Measurements from ENCODE around the gene URB1.

The URB1 gene

DNA sequence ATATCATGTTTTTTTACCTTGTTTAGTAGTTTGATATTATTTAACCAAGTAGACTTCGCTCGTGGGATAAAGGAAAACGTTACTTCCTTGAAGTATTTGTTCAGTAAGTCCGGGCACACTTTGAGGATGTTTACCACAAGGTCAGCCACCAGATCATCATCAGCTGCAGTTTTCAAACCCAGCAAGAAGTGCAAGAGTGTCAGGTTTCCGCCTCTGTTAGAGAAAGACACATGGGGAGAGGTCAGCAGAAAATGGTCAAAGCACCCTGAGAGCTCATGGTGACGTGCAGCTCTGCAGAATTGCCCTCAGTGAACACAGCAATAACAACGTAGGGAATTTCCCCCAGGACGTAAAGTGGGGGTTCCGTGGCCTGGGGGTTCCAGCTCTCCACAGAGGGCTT is 24.4 kb downstream of the URB1 start:
- H3K27ac Mint-ChIP-seq = no peak overlapping the region
- no peaks in the 10 kb centered on the region for H3K9me3 Mint-ChIP-seq (ENCODE audit: low read depth)
- no peak overlapping the region for H3K4me3 Mint-ChIP-seq
- peaks cover 4% of the 10 kb centered on the region for H3K4me1 Mint-ChIP-seq (ENCODE audit: low read depth)
- no peaks in the 10 kb centered on the region for H3K27me3 Mint-ChIP-seq
- peaks cover 13% of the 10 kb centered on the region for H3K36me3 Mint-ChIP-seq

DNA sequence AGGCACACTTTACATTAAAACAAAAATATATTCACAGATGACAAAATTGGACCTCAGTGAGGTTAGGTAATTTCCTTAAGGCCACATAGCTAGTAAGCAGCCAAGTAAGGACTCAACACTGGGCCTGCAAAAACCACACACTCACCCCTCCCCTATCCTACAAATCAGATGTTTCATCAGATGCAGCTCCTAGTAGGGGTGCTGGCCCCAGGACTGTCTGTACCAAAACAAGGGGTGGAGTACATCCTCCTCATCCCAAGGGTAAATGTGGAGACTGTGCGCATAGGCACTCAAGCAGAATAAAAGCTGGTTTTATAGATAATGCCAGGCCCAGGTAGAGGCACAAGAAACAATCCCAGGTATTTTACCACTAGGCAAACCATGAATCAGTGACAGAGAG is 25.7 kb downstream of the URB1 start:
- H3K4me3 Mint-ChIP-seq = no peak overlapping the region
- H3K9me3 Mint-ChIP-seq (ENCODE audit: low read depth) = no peaks in the 10 kb centered on the region
- H3K36me3 Mint-ChIP-seq = peaks cover 11% of the 10 kb centered on the region
- no peak overlapping the region for H3K27ac Mint-ChIP-seq
- H3K27me3 Mint-ChIP-seq = no peaks in the 10 kb centered on the region
- H3K4me1 Mint-ChIP-seq (ENCODE audit: low read depth) = peaks cover 3% of the 10 kb centered on the region

GRCh38 chr21:32366191-32366590 is 26.6 kb downstream of the URB1 start:
- Mint-ChIP-seq H3K4me1 (ENCODE audit: low read depth) (no peaks in the 10 kb centered on the region), H3K36me3 (peaks cover 11% of the 10 kb centered on the region), H3K4me3 (no peak overlapping the region), H3K27me3 (no peaks in the 10 kb centered on the region), H3K27ac (no peak overlapping the region), H3K9me3 (ENCODE audit: low read depth) (no peaks in the 10 kb centered on the region)

- no peaks in the 10 kb centered on the region for H3K4me1 Mint-ChIP-seq (ENCODE audit: low read depth)
- H3K36me3 Mint-ChIP-seq = peaks cover 15% of the 10 kb centered on the region
- no peaks in the 10 kb centered on the region for H3K27me3 Mint-ChIP-seq
- no peak overlapping the region for H3K4me3 Mint-ChIP-seq
- no peak overlapping the region for H3K27ac Mint-ChIP-seq
- H3K9me3 Mint-ChIP-seq (ENCODE audit: low read depth) = no peaks in the 10 kb centered on the region
Measured at GRCh38 chr21:32364796-32365195, 28.0 kb downstream of the URB1 start.

DNA sequence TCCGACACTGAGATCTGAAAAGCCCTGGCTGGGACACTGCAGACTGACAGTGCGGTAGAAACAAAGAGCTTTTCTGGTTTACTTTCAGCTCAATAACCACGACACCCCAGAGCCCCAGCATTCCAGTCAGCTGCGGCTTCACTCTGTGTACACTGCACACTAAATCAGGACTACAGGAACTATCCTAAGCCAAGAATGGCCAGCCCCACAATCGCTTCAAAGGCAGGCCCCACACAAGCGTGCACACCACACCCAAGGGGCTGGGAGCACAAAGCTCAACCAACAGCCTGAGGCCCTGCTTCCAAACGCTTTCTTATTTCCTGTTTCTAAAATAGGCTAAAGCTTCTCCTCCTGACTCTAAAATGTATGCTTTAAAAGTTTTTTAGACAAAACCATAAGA is 28.4 kb downstream of the URB1 start:
- H3K9me3 Mint-ChIP-seq (ENCODE audit: low read depth) = no peaks in the 10 kb centered on the region
- H3K36me3 Mint-ChIP-seq = peaks cover 15% of the 10 kb centered on the region
- no peaks in the 10 kb centered on the region for H3K4me1 Mint-ChIP-seq (ENCODE audit: low read depth)
- H3K4me3 Mint-ChIP-seq = no peak overlapping the region
- H3K27ac Mint-ChIP-seq = no peak overlapping the region
- H3K27me3 Mint-ChIP-seq = no peaks in the 10 kb centered on the region

DNA sequence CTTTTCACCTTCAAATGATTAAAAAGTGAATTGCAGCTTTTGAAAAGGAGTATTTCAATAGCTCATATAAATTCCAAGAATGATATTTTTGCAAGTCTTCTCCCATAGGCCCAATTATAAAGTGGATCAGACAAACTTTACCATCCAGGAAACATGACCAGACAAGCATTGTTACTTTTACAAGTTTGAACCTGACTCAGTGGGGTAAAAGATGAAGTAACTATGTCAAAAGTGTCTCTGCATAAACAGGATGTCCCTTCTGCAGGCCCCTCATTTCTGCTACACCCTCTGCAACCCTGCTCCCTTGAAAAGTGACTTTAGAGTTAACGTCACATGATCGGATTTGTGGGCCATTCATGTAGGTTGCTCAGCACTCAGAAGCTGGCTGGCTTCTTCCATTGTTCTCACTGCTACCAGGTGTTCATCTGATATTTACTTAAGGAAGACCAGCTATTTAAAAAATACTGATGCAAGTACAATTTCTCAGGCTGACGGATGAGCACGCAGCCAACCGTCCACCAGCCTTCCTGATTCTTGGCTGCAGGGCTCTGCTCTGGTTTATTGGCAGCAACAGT is 32.3 kb downstream of the URB1 start:
- Mint-ChIP-seq H3K27me3 (no peaks in the 10 kb centered on the region), H3K4me1 (ENCODE audit: low read depth) (no peaks in the 10 kb centered on the region), H3K4me3 (no peak overlapping the region), H3K27ac (no peak overlapping the region), H3K9me3 (ENCODE audit: low read depth) (no peaks in the 10 kb centered on the region), H3K36me3 (peaks cover 15% of the 10 kb centered on the region)

DNA sequence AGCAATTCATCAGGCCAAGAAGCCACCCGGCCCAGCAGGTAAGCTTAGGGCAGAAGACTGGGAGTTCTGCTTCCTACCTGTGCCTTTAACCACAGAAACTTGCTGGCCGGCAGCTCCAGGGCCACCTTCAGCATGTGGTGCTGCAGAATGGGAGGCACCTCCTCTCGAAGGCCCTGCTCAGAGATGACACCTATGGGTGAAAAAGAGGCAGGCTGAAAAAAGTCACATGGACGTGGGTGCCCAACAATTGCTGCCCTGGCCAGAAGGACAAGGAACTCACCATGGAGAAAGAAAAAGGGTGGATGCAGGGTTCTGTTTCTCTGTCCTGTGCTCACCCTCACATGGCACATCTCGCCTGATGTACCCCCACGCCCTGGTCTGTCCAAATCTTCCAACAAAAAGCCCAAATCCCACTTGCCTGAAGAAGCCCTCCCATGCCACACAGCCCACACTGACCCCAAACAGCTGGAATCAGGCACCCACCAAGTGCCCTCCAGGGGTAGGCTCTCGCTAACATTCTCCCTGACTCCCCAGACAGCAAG is 33.0 kb downstream of the URB1 start:
- H3K4me1 Mint-ChIP-seq (ENCODE audit: low read depth) = no peaks in the 10 kb centered on the region
- H3K4me3 Mint-ChIP-seq = no peak overlapping the region
- H3K27me3 Mint-ChIP-seq = no peaks in the 10 kb centered on the region
- H3K9me3 Mint-ChIP-seq (ENCODE audit: low read depth) = no peaks in the 10 kb centered on the region
- no peak overlapping the region for H3K27ac Mint-ChIP-seq
- H3K36me3 Mint-ChIP-seq = peaks cover 14% of the 10 kb centered on the region

DNA sequence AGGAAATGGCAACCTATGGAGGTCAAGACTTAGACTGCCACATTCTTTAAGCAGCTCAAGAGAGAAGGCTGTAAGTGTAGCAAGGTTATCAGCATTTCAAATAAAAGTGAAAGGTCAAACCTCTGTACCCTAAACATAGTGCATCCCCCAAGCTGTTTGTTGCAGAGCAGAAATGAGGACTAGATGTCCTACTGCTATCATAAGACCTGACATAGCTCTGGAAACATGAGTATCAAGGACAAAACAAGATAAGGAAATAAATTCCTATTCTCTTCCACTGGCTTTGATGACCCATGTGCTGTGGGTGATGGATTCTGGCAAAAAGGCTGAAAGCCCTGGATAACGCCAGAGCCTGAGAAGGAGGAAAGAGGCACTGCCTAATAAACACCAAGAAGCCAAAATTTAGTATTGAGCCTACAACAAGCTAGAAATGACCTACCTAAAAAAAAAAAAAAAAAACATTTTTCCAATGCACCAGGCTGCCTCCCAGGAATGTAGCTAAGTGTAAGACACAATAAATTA is 35.9 kb downstream of the URB1 start:
- Mint-ChIP-seq H3K27ac (no peak overlapping the region), H3K4me1 (ENCODE audit: low read depth) (no peaks in the 10 kb centered on the region), H3K9me3 (ENCODE audit: low read depth) (no peaks in the 10 kb centered on the region), H3K27me3 (no peaks in the 10 kb centered on the region), H3K4me3 (no peak overlapping the region), H3K36me3 (peaks cover 21% of the 10 kb centered on the region)

DNA sequence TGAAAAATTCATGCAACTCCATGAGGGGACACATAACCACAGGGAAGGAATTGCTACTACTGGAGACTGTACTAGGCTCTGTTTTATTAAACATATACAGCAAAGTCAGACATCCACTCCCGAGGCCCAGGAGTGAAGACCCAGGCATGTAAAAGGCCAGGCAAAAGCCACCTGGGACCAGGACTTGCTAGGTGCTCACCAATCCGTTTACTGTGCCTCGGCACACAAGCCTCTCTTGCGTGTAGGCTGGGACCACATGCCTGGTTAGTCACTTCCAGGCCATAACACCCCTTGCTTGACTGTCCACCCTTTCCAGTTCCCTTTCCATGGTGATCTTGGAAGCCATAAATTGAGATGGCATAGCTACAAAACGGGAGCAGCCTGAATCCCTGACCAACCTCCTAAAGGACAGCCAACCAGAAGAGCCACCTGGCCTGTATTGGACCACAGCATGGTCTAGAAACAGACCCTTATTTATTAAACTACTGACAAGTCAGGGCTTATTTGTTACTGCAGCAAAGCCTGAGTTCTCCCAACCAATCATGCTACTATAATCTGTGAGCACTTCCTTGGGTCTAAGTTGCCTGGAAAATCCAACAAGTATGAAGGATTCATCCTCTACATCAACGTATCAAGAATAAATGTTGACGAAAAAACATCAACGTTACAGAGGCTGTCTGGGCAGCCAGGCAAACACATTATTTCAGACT is 39.7 kb downstream of the URB1 start:
- Mint-ChIP-seq H3K4me1 (ENCODE audit: low read depth) (peaks cover 1% of the 10 kb centered on the region), H3K27me3 (no peaks in the 10 kb centered on the region)

DNA sequence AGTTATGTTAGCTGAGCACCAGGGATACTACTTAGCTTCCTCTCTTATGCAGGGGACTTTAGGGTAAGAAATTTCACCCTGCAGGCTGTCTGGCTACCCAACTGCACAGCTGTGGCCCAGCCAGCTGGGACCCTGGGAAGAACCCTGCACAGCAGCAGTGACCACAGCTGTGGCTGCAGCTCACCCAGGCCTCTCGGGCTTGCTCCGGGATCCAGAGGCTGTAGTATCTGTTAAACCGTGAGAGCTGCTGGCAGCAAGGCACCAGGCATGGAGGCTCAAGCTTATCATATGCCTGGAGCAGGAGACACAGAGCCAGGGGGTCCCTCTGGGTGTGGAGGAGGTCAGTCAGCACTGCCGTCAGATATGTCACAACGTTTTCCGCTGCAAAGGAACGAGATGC is 40.3 kb downstream of the URB1 start:
- H3K27ac Mint-ChIP-seq = no peak overlapping the region
- peaks cover 1% of the 10 kb centered on the region for H3K4me1 Mint-ChIP-seq (ENCODE audit: low read depth)
- no peaks in the 10 kb centered on the region for H3K9me3 Mint-ChIP-seq (ENCODE audit: low read depth)
- no peak overlapping the region for H3K4me3 Mint-ChIP-seq
- H3K27me3 Mint-ChIP-seq = no peaks in the 10 kb centered on the region
- H3K36me3 Mint-ChIP-seq = peaks cover 18% of the 10 kb centered on the region

More for the DNA sequence above, 39.7 kb downstream of the URB1 start:
- peaks cover 18% of the 10 kb centered on the region for H3K36me3 Mint-ChIP-seq
- H3K9me3 Mint-ChIP-seq (ENCODE audit: low read depth) = no peaks in the 10 kb centered on the region
- H3K27ac Mint-ChIP-seq = no peak overlapping the region
- no peak overlapping the region for H3K4me3 Mint-ChIP-seq

- H3K4me3 Mint-ChIP-seq = no peak overlapping the region
- H3K4me1 Mint-ChIP-seq (ENCODE audit: low read depth) = peaks cover 1% of the 10 kb centered on the region
- no peak overlapping the region for H3K27ac Mint-ChIP-seq
- no peaks in the 10 kb centered on the region for H3K9me3 Mint-ChIP-seq (ENCODE audit: low read depth)
- H3K36me3 Mint-ChIP-seq = peaks cover 15% of the 10 kb centered on the region
- H3K27me3 Mint-ChIP-seq = no peaks in the 10 kb centered on the region
Measured at GRCh38 chr21:32351428-32351827, 41.4 kb downstream of the URB1 start.

DNA sequence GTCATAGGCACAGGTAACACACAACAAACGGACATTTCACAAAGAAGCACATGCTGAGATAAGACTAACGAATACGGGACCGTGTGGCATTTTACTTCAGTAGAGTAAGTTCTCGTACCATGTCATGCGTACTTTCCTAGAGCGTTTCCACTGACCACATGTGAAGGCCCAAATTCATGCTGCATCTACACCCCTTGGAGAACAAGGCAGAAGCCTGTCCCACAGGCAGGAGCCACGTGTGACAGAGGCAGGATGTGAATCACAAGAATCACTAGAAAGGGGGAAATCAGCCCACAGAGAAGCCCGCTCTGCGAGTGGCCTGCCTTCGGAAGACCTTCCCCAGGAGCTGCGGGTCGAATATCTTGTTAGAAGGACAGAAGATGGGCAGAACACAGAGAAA is 41.8 kb downstream of the URB1 start:
- Mint-ChIP-seq H3K9me3 (ENCODE audit: low read depth) (no peaks in the 10 kb centered on the region), H3K36me3 (peaks cover 15% of the 10 kb centered on the region), H3K4me3 (no peak overlapping the region), H3K4me1 (ENCODE audit: low read depth) (peaks cover 1% of the 10 kb centered on the region), H3K27ac (no peak overlapping the region), H3K27me3 (no peaks in the 10 kb centered on the region)

- Mint-ChIP-seq H3K4me1 (ENCODE audit: low read depth) (peaks cover 1% of the 10 kb centered on the region), H3K9me3 (ENCODE audit: low read depth) (no peaks in the 10 kb centered on the region), H3K27me3 (no peaks in the 10 kb centered on the region), H3K27ac (no peak overlapping the region), H3K4me3 (no peak overlapping the region), H3K36me3 (peaks cover 15% of the 10 kb centered on the region)
Measured at GRCh38 chr21:32350211-32350980, 42.4 kb downstream of the URB1 start.

- peaks cover 18% of the 10 kb centered on the region for H3K36me3 Mint-ChIP-seq
- H3K27ac Mint-ChIP-seq = no peak overlapping the region
- H3K4me3 Mint-ChIP-seq = no peak overlapping the region
Measured at GRCh38 chr21:32349333-32349944, 43.4 kb downstream of the URB1 start.

More at GRCh38 chr21:32349333-32349944, 43.4 kb downstream of the URB1 start:
- Mint-ChIP-seq H3K9me3 (ENCODE audit: low read depth) (peaks cover 7% of the 10 kb centered on the region), H3K27me3 (no peaks in the 10 kb centered on the region), H3K4me1 (ENCODE audit: low read depth) (peaks cover 1% of the 10 kb centered on the region)
